Ishikawa (cell line): Measurements from ENCODE around the gene HTD2.

Experiments used
- CREB1 ChIP-seq: IDR thresholded peaks from 2 replicates; pipeline ENCODE4 v1.6.1; 2012; ENCODE audit warnings: low read depth
- EP300 ChIP-seq: IDR thresholded peaks from 2 replicates; pipeline ENCODE4 v1.6.1; 2012; ENCODE audit warnings: borderline replicate concordance
- FOXM1 ChIP-seq: IDR thresholded peaks from 2 replicates; pipeline ENCODE4 v1.6.1; 2012; ENCODE audit warnings: low read depth, borderline replicate concordance
- MAX ChIP-seq: IDR thresholded peaks from 2 replicates; pipeline ENCODE4 v1.6.1; 2012
- NFIC ChIP-seq: IDR thresholded peaks from 2 replicates; pipeline ENCODE4 v1.6.1; 2012
- RAD21 ChIP-seq: IDR thresholded peaks from 2 replicates; pipeline ENCODE4 v1.6.1; 2012; ENCODE audit warnings: low read depth
- REST ChIP-seq: IDR thresholded peaks from 2 replicates; pipeline ENCODE4 v1.6.1; 2012; ENCODE audit warnings: low read depth, mild to moderate bottlenecking
- USF1 ChIP-seq: IDR thresholded peaks from 2 replicates; pipeline ENCODE4 v1.6.1; 2012

- TF ChIP-seq EP300 (no peak), RAD21 (peak; percentile 42; the same call in 1 of the 2 replicates), NFIC (no peak), MAX (no peak), REST (no peak), CREB1 (no peak), FOXM1 (no peak), USF1 (no peak)
Observed at GRCh38 chr3:58333206-58334012, 27.1 kb downstream of the HTD2 start.
